GM13976 (cell line): ENCODE measurements around the gene DNAH3.
"Not testable (repeated sequence)": the region's sequence is repeated elsewhere in the genome, so short reads cannot be mapped to it uniquely, and the experiment has no call there.

ENCODE experiments used
- DNase-seq: peaks from one replicate; pipeline ENCODE4 v3.0.0; 2012; ENCODE audit warnings: low spot score
- CTCF ChIP-seq: IDR thresholded peaks from 2 replicates; pipeline ENCODE4 v1.5.1; 2012; ENCODE audit warnings: borderline replicate concordance, mild to moderate bottlenecking; ENCODE audit not compliant: insufficient read depth; ENCODE audit errors: extremely low read depth, missing control alignments, control extremely low read depth
- in situ Hi-C: fragments of 300-500 bp; cut with MboI; formaldehyde crosslinking; loops from one replicate; pipeline ENCODE4 v1.12.0; 2022; ENCODE audit warnings: low sequenced_read_pairs, mixed read lengths, inconsistent platforms; ENCODE audit not compliant: unreplicated experiment

Gene DNAH3

GRCh38 chr16:21152160-21153030, 1.7 kb upstream of the DNAH3 start:
- DNase-seq, in situ Hi-C loops: not testable (repeated sequence)

- no peak for DNase-seq
- no peak for TF ChIP-seq CTCF
- in situ Hi-C loops, result no loop called here
These were observed 4.9 kb downstream of the DNAH3 start for GRCh38 chr16:21145738-21146137.

GRCh38 chr16:21134053-21134452, 16.6 kb downstream of the DNAH3 start:
- no peak for DNase-seq
- TF ChIP-seq CTCF, result no peak
- in situ Hi-C loops, result no loop called here

- TF ChIP-seq CTCF, result no peak
- DNase-seq, result no peak
- in situ Hi-C loops, result no loop called here
These were observed 19.8 kb downstream of the DNAH3 start for GRCh38 chr16:21130811-21131210.

GRCh38 chr16:21128991-21129390, 21.7 kb downstream of the DNAH3 start:
- no peak for DNase-seq
- no peak for TF ChIP-seq CTCF
- in situ Hi-C loops, result no loop called here

GRCh38 chr16:21126518-21126917, 24.1 kb downstream of the DNAH3 start:
- DNase-seq, result no peak
- in situ Hi-C loops, result no loop called here
- no peak for TF ChIP-seq CTCF

- no peak for TF ChIP-seq CTCF
- in situ Hi-C loops, result no loop called here
- DNase-seq, result no peak
These were observed 25.5 kb downstream of the DNAH3 start for GRCh38 chr16:21125191-21125590.
